ENCODE results near the gene SMPD3. TPM values are rescaled to one million over a fixed set of nuclear protein-coding genes. Genes with fewer than 3 reads are reported as not detected.
A peak's percentile ranks its signal among the peaks of the same experiment; 100 is the strongest.

Gene SMPD3
- total RNA-seq, 1 donor from 2014 or later: not detected

GRCh38 chr16:68350813-68351350 is 97.4 kb downstream of the SMPD3 start:
- DNase-seq (ENCODE audit: low spot score): no peak
- intact Hi-C loops (cut with DNase I): no loop called here

DNA sequence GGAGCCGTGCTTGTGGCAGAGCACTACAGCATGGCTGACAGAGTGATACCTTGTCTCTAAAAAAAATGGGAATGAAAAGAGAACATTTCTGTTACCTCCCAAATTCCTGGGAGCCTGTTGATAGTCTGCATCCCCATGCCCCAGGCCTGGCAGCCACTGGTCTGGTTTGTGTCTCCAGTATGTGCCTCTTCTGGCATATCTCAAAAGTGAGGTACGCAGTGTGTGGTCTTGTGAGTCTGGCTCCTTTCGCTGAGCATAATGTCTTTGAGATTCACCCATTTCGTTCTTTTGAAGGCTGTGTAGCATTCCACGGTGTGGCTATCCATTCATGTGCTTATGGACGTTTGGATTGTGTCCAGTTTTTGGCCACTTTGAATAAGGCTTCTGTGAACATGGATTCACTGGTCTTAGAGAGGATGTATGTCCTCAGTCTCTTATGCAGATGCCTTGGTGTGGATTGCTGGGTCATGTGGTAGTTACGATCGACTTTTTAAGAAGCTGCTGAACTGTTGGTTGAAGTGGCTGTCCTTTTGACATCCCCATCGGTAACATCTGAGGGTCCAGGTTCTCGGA is 98.4 kb downstream of the SMPD3 start:
- intact Hi-C loops (cut with DNase I): no loop called here
- DNase-seq (ENCODE audit: low spot score): no peak

- DNase-seq (ENCODE audit: low spot score): no peak
- intact Hi-C loops (cut with DNase I): no loop called here
Observed at GRCh38 chr16:68348639-68349445, 99.5 kb downstream of the SMPD3 start.

DNA sequence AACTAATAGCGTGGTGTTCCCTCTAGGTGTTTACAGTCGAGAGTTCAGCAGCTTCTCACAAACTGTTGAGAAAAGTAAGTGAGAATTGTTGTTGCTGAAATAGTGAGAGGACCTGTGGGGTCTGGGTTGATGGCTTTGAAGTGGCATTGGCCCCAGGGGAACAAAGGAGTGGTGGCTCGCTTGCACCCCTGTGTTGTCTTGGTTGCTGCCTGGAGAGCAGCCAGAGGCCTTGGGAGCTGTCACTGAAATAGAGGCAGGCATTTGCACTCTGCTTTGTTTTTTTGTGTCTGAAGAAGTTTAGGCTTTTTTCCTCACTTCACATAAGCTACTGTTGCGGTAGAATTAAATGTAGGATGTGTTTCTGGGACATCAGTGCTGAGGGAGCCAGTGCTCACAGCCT is 100.7 kb downstream of the SMPD3 start:
- DNase-seq (ENCODE audit: low spot score): no peak
- intact Hi-C loops (cut with DNase I): no loop called here

DNA sequence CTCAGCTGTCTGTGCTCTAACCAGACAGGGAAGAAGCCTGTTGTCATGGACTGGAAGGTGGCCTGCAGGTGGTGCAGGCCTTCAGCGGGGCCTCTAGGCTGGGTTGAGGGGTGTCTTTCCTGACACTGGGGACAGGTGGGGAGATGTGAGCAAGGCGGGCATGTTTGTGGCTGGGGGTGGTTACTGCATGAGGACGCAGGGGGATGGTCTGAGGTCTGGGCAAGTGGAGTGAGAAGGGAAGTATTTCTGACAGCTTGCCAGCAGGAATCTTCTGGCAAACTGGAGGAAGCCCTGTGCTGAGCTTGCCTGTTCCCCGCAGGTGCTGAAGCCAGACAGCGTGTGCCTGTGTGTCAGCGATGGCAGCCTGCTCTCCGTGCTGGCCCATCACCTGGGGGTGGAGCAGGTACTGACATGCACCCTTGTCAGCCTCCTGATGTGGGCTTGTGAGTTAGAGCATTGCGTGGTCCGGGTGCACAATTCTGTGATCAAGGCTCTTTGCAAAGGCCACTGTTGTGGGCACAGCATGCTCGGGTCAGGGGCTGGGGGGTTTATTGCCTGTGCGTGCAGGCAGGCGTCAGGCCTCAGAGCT is 101.3 kb downstream of the SMPD3 start:
- no peak for DNase-seq (ENCODE audit: low spot score)
- intact Hi-C loops (cut with DNase I): no loop called here

DNA sequence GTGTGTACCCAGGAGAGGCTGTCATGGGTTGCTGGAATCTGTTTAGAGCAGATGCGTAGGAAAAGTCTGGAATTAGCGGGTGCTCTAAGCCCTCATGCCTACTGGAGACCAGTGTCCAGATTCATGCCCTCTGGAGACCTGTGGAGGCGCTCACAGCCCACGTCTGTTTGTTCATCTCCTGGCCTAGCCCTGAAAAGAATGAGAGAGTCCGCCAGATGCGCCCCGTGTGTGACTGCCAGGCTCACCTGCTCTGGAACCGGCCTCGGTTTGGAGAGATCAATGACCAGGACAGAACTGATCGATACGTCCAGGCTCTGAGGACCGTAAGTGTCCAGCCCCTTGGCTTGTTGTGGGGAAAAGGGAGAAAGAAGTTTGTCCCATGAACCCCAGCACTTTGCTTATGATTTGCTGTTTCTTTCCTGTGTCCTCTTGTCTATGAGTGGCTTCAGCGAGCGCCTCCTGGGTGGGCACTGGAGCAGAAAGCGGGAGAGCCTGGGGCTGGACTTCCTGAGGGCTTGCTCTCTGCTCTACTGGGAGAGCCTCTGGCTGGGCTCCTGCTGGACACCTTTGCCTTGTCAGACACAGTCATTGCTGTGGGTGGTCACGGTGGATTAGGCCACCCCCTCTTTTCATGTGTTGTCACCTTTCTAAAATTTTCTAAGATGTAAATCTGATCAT is 102.2 kb downstream of the SMPD3 start:
- intact Hi-C loops (cut with DNase I): no loop called here
- no peak for DNase-seq (ENCODE audit: low spot score)

DNA sequence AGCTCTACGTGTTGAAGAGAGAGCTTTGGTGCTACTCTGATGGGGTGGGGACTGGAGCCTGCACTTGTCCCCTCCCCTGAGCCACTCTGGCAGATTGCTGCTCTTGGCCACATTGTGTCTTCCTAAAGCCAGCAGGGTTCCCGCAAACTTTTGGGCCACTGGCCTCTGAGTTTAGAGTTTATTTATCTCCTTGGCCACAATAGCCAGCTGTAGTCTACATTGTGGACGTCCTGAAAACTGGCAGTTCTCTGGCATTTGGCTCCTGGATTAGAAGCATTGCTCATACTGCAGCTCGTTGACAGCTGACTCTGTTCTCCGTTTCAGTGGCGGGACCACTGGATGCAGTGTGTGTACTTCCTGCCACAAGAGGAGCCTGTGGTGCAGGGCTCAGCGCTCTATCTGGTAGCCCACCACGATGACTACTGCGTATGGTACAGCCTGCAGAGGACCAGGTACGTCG is 102.9 kb downstream of the SMPD3 start:
- intact Hi-C loops (cut with DNase I): no loop called here
- peak; percentile 3 for DNase-seq (ENCODE audit: low spot score)

DNA sequence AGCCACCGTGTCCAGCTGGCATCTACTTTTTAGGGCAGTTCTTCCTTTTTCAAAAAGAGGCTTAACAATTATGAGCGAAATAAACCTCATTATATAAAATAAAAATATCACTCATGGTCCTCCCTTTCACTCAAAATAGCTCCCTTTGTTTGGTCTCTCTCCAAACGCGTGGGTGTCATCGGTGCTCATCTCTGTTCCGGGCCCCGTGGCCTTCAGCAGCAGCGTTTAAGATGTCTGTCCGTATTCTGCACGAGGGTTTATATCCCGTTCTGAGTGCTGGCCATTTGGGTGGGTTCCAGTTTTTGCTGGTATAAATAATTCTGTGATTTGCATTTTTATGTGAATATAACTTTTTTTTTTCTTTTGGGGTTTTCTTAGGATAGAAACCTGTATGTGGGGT is 104.1 kb downstream of the SMPD3 start:
- DNase-seq (ENCODE audit: low spot score): peak; percentile 6
- intact Hi-C loops (cut with DNase I): no loop called here

DNA sequence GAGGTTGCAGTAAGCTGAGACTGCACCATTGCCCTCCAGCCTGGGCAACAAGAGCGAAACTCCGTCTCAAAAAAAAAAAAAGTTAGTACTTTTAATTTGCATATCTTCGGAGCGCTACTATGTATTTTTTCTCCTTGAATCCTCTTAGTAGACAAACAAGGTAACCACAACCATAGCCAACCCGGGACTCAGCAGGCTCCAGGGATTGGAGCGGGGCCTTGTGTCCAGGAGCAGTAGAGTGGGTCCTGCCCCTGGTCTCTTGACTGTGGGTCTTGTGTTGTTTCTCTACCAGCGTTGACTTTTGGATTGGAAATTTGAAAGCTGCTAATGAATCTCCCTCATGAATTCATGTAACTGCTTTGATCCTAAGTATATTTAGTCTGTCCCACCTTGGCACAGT is 105.2 kb downstream of the SMPD3 start:
- intact Hi-C loops (cut with DNase I): no loop called here
- DNase-seq (ENCODE audit: low spot score): peak; percentile 54

- DNase-seq (ENCODE audit: low spot score): no peak
- intact Hi-C loops (cut with DNase I): no loop called here
Observed at GRCh38 chr16:68342620-68343019, 105.7 kb downstream of the SMPD3 start.

- intact Hi-C loops (cut with DNase I): no loop called here
- no peak for DNase-seq (ENCODE audit: low spot score)
Observed at GRCh38 chr16:68339214-68339613, 109.1 kb downstream of the SMPD3 start.

GRCh38 chr16:68338326-68339119 is 109.8 kb downstream of the SMPD3 start:
- no peak for DNase-seq (ENCODE audit: low spot score)

DNA sequence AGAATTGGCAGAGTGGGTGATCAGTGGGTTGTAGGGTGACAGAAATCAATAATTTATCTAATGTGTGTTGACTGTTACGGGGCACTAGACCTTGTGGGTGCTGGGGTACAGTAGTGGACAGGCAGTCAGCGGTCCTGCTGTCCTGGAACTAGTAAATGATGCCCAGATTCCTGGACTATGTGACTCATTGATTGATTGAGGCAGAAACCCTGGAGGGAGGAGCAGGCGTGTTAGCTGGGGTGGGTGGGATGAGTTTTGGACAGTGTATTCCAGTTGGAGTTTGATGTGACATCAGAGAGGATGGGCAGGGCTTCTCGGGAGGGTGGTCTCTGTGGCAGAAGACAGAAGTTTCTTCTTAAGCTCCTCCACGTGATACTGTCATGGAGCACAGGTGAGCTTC is 113.1 kb downstream of the SMPD3 start:
- intact Hi-C loops (cut with DNase I): no loop called here
- DNase-seq (ENCODE audit: low spot score): no peak

More at GRCh38 chr16:68338326-68339119, 109.8 kb downstream of the SMPD3 start:
- intact Hi-C loops (cut with DNase I): no loop called here

DNA sequence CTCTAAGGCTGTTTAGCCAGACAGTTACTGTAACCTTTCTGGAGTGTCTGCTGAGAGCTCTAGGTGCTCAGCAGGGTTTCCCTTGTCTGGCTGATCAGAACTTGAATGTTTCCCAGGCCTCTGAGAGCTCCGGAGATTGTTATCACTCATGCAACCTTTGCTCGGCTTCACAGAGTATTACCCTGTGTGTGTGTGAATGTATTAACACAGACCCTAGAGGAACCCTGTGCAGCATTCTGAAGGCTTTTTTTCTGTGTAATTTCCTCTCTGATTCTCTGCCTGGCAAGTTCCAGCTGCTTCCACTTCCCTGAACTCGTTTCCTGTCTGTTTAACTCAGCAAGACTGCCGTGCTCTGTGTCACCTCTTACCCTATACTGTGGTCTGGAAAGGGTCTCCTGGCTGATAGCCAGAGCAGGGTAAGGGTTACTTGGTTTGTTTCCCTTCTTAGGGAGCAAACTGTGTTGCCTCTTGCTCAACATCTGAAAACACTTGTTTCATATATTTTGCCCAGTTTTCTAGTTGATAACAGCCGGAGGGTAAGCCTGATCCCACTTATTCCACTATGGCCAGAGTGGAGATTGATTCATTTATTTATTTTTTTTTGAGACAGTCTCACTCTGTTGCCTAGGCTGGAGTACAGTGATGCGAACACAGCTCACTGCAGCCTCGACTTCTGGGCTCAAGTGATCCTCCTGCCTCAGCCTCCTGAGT is 115.7 kb downstream of the SMPD3 start:
- intact Hi-C loops (cut with DNase I): no loop called here
- DNase-seq (ENCODE audit: low spot score): no peak

DNA sequence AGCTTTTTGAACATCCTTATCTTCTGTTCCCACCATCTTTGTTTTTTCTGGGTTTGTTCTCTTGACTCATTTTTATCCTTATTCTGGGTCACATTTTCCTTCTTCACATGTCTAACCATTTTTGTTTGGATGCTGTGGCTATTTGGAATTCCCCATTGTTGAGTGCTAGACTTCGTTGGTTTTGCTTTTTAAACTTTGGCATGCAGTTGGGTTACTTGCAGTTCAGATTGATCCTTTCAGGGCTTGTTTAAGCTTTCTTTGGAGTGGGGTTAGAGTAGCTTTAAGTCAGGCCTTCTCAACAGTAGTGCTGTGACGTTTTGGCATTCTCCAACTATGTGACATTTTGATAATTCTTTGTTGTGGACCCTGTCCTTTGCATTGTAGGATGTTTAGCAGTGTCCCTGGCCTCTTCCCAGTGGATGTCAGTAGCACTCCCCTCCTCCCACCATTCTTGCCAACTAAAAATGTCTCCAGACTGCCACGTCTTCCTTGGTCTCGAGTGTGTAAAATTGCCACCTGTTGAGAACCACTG is 116.4 kb downstream of the SMPD3 start:
- no peak for DNase-seq (ENCODE audit: low spot score)
- intact Hi-C loops (cut with DNase I): no loop called here

DNA sequence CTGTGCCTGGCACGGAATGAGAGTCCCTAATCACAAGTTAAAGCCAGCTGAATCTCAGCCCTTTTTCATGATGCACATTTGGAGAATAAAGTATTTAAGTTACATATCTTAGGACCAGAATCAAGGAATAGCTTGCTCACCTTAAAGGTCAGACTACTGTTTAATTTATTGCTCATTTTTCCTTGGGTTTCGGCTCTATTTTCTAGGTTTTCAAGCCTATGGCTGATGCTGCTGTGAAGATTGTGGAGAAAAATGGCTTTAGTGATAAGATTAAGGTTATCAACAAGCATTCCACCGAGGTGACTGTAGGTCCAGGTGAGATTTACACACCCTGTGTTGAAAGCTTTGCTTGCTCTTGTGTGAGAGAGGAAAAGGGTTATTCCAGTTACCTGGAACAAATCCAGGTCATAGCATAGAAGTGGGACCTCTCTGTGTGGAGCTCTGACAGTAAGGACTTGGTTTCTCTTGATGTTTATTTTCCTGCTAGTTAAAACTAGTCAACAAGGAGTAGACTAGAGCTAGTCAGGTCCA is 119.4 kb downstream of the SMPD3 start:
- no peak for DNase-seq (ENCODE audit: low spot score)
- intact Hi-C loops (cut with DNase I): loop anchor here (1.0 to 2.0 kb wide), 2 partner anchors 68 to 89 kb away; no protein-coding TSS in a partner anchor

- intact Hi-C loops (cut with DNase I): loop anchor here (1.0 to 2.0 kb wide), 2 partner anchors 68 to 88 kb away; no protein-coding TSS in a partner anchor
Observed at GRCh38 chr16:68328151-68328859, 120.0 kb downstream of the SMPD3 start.

More at GRCh38 chr16:68328151-68328859, 120.0 kb downstream of the SMPD3 start:
- peak; percentile 91 for DNase-seq (ENCODE audit: low spot score)

Measured in cardiac septum (tissue), 1 donor.